Activated CD8-positive, alpha-beta memory T cell treated with anti-CD3 and anti-CD28 coated beads, Interleukin-2, amount 10 ng/mL, durations not matched to agents 7 days and 5 days (primary cell): ENCODE measurements around the gene F2RL3. TPM values are rescaled to one million over a fixed set of nuclear protein-coding genes. Genes with fewer than 3 reads are reported as not detected.
A peak's percentile ranks its signal among the peaks of the same experiment; 100 is the strongest.

Experiments
- ATAC-seq: fragments of 150-1000 bp; cut with Tn5 transposase; one replicate; pipeline ENCODE4 v1.10.0; 2021; ENCODE audit warnings: moderate library complexity
- CTCF ChIA-PET: fragments of 350-600 bp; sonication (Branson Sonifier 250); formaldehyde crosslinking; loops from one replicate; lab custom pipeline; 2021; ENCODE audit warnings: antibody characterized with exemption; lab: Charles Lee
- DNase-seq: peaks from one replicate; pipeline ENCODE4 v3.0.0-alpha.2; 2020
- H3K27ac Mint-ChIP-seq: one replicate; pipeline ENCODE4 v1.8.0; 2021; ENCODE audit warnings: mild to moderate bottlenecking, mixed read lengths
- H3K27me3 Mint-ChIP-seq: one replicate; pipeline ENCODE4 v1.8.0; 2021; ENCODE audit warnings: mixed read lengths
- H3K36me3 Mint-ChIP-seq: one replicate; pipeline ENCODE4 v1.8.0; 2021; ENCODE audit warnings: mild to moderate bottlenecking, mixed read lengths
- H3K4me1 Mint-ChIP-seq: one replicate; pipeline ENCODE4 v1.8.0; 2021; ENCODE audit warnings: mixed read lengths
- H3K4me3 Mint-ChIP-seq: one replicate; pipeline ENCODE4 v1.8.0; 2021; ENCODE audit warnings: mild to moderate bottlenecking, moderate library complexity, mixed read lengths
- H3K9me3 Mint-ChIP-seq: one replicate; pipeline ENCODE4 v1.8.0; 2022; ENCODE audit warnings: low read depth, mixed read lengths
- total RNA-seq, 2 experiments: library from RNA; stranded (reverse); gene quantifications; one replicate each; pipeline ENCODE4 v1.2.3, GENCODE V29; 2021

Gene F2RL3
- under 1 TPM; 0.12 to 0.59 TPM for total RNA-seq

DNA sequence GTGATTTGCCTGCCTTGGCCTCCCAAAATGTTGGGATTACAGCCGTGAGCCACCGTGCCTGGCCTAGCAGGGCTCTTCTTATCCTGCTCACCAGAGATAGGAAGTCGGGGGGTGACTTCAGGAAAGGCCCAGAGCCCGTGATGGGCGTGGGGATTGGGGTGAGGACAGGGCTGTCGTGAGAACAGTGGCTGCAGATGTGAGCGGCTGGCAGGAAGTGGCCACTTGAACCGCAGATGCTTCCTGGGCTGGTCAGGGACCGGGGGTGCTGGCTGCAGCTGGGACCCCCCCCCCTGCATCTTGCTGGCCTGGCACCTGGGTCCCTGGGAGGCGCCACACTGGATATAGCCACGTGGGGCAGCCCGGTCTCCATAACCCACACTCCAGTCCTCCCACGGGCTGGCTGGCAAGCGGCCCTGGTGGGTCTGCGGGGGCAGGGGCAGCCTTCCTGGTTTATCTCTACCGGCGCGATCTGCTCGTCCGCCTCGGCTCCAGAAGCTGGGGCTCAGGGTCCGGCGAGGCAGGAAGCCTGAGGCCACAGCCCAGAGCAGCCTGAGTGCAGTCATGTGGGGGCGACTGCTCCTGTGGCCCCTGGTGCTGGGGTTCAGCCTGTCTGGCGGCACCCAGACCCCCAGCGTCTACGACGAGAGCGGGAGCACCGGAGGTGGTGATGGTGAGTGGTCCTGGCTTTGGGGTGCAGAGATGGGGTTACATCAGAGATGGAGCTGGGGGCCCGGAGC is at the start of gene F2RL3:
TSS of gene F2RL3 (plus strand) at position 371 of the 737 bp plus-strand sequence. CDS start at position 562, 191 bp downstream.
- peaks cover 15% of the 10 kb centered on the region for H3K27me3 Mint-ChIP-seq
- ATAC-seq: peak; percentile 32
- H3K4me1 Mint-ChIP-seq: peaks cover 41% of the 10 kb centered on the region
- H3K27ac Mint-ChIP-seq: peak within 1 kb of the TSS; percentile 54
- H3K36me3 Mint-ChIP-seq: no peaks in the 10 kb centered on the region
- no peaks in the 10 kb centered on the region for H3K9me3 Mint-ChIP-seq
- DNase-seq: peak; percentile 70
- H3K4me3 Mint-ChIP-seq: peak within 1 kb of the TSS; percentile 30
- CTCF ChIA-PET: interaction anchor here (1.4 to 1.8 kb wide), 2 partner anchors 11 to 174 kb away, joined by 5 to 6 read pairs; no protein-coding TSS in a partner anchor

- Mint-ChIP-seq H3K9me3 (no peaks in the 10 kb centered on the region), H3K27me3 (no peaks in the 10 kb centered on the region), H3K4me3 (no peak overlapping the region), H3K27ac (no peak overlapping the region), H3K4me1 (no peaks in the 10 kb centered on the region), H3K36me3 (peaks cover 8% of the 10 kb centered on the region)
- CTCF ChIA-PET: no interaction called here
- no peak for DNase-seq
- no peak for ATAC-seq
These were observed 47.3 kb upstream of the F2RL3 start for GRCh38 chr19:16841391-16841926.

DNA sequence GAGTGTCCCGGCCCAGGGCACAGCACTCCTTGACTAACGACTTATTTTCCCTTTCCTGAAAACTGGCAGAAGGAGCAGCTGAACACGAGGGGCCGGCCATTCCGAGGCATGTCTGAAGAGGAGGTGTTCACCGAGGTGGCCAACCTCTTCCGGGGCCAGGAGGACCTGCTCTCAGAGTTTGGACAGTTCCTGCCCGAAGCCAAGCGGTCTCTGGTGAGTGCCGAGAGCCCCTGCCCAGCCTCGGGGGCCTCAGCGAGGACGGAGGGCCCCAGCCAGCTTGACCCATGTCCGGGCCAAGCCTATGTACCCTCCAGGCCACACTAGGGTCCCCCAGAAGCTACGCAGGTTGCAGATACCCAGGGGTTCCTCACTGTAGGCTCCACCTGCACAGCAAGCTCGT is 41.9 kb upstream of the F2RL3 start:
- no peak overlapping the region for H3K4me3 Mint-ChIP-seq
- H3K27ac Mint-ChIP-seq: no peak overlapping the region
- H3K9me3 Mint-ChIP-seq: no peaks in the 10 kb centered on the region
- peaks cover 15% of the 10 kb centered on the region for H3K36me3 Mint-ChIP-seq
- no peak for ATAC-seq
- CTCF ChIA-PET: no interaction called here
- no peaks in the 10 kb centered on the region for H3K27me3 Mint-ChIP-seq
- no peaks in the 10 kb centered on the region for H3K4me1 Mint-ChIP-seq
- DNase-seq: no peak

- CTCF ChIA-PET: no interaction called here
- Mint-ChIP-seq H3K27ac (no peak overlapping the region), H3K36me3 (peaks cover 15% of the 10 kb centered on the region), H3K4me3 (no peak overlapping the region), H3K27me3 (no peaks in the 10 kb centered on the region), H3K9me3 (no peaks in the 10 kb centered on the region), H3K4me1 (no peaks in the 10 kb centered on the region)
- DNase-seq (no peak), ATAC-seq (no peak)
These were observed 41.4 kb upstream of the F2RL3 start for GRCh38 chr19:16847430-16847829.

DNA sequence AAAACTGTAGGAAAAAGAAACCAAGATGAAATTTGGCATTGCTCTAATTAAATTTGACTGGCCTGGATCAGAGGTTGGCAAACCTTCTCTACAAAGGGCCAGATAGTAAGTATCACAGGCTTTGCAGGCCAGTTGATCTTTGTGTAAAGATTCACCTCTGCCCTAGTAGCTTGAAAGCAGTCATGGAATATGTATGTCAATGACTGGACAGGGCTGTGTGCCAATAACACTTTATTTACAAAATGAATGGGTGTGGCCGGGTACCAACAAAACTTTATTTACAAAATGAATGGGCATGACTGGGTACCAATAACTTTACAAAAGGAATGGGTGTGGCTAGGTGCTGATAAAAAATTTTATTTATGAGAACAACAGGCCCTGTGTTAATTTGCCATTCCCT is 39.6 kb upstream of the F2RL3 start:
- Mint-ChIP-seq H3K4me1 (no peaks in the 10 kb centered on the region), H3K27me3 (no peaks in the 10 kb centered on the region), H3K36me3 (peaks cover 15% of the 10 kb centered on the region), H3K4me3 (no peak overlapping the region), H3K27ac (no peak overlapping the region), H3K9me3 (no peaks in the 10 kb centered on the region)
- ATAC-seq (no peak), DNase-seq (no peak)
- CTCF ChIA-PET: no interaction called here

DNA sequence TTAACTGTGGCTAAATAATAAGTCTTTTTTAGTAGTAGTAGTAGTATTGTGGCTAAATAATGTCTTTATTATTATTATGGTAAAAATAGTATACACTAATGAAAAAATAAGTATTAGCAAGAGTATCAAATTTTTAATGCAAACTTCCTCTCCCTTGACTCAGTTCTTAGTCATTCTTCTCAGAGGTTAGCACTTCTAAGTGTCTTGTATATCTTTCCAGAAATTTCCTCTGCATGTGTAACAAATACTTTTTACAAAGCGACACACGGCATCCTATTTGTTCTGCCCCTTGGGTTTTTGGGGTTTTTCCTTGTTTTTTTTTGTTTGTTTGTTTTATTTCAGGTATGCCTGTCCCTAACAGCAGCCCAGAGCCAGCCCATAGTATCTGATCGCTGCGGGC is 38.7 kb upstream of the F2RL3 start:
- H3K27ac Mint-ChIP-seq: no peak overlapping the region
- CTCF ChIA-PET: no interaction called here
- no peak for ATAC-seq
- no peaks in the 10 kb centered on the region for H3K27me3 Mint-ChIP-seq
- DNase-seq: no peak
- H3K4me1 Mint-ChIP-seq: no peaks in the 10 kb centered on the region
- no peak overlapping the region for H3K4me3 Mint-ChIP-seq
- no peaks in the 10 kb centered on the region for H3K9me3 Mint-ChIP-seq
- H3K36me3 Mint-ChIP-seq: peaks cover 13% of the 10 kb centered on the region

DNA sequence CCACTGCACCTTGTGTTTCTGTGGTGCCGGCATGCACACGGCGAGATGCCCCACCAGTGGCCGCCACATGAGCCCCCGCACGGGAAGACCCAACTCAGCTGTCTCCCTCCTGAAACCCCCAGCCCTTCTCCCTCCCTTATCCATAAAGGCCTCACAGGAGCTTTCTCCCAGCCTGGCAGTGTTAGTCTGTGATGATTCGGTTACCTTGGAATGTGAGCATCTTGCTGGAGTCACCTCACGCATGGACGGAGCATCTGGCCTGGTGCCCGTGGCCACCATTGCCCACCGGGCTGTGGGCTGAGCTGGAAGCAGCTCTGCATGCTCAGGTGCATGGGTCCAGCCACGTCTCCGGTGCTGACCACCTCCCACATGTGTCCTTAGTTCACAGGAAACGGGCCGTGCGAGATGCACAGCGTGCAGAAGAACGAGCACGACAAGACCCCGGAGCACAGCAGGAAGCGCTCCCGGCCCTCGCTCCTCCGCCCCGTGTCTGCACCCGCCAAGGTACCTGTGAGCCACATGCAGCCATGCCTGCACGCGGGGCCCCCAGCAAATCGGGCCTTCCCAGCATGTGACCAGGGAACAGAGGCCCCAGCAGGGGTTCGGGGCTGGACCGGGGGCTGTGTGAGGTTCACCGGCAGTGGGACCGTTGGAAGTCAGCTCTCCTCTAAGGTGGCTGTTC is 37.6 kb upstream of the F2RL3 start:
- ATAC-seq: no peak
- no peak overlapping the region for H3K4me3 Mint-ChIP-seq
- no peaks in the 10 kb centered on the region for H3K27me3 Mint-ChIP-seq
- DNase-seq: no peak
- no peaks in the 10 kb centered on the region for H3K9me3 Mint-ChIP-seq
- H3K4me1 Mint-ChIP-seq: no peaks in the 10 kb centered on the region
- peaks cover 13% of the 10 kb centered on the region for H3K36me3 Mint-ChIP-seq
- no peak overlapping the region for H3K27ac Mint-ChIP-seq
- CTCF ChIA-PET: no interaction called here

DNA sequence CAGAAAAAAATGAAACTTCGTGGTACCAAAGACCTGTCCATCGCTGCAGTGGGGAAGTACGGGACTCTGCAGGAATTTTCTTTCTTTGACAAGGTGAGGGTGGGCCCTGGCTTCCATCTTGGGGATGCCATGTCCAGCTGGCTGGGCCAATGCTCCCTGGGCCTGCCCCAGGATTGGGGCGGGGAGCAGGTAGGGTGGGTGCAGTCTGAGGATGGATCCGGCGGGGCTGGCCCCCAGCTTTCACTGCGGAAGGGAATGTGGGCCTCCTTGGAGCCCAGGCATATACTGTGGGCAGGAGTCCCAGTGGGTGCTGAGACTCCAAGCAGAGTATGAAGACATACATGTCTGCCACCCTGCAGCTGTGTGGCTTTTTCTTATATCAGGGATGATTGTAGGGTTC is 35.7 kb upstream of the F2RL3 start:
- no peaks in the 10 kb centered on the region for H3K9me3 Mint-ChIP-seq
- no peaks in the 10 kb centered on the region for H3K4me1 Mint-ChIP-seq
- CTCF ChIA-PET: no interaction called here
- ATAC-seq (no peak), DNase-seq (no peak)
- H3K4me3 Mint-ChIP-seq: no peak overlapping the region
- H3K27me3 Mint-ChIP-seq: no peaks in the 10 kb centered on the region
- H3K27ac Mint-ChIP-seq: no peak overlapping the region
- peaks cover 8% of the 10 kb centered on the region for H3K36me3 Mint-ChIP-seq

DNA sequence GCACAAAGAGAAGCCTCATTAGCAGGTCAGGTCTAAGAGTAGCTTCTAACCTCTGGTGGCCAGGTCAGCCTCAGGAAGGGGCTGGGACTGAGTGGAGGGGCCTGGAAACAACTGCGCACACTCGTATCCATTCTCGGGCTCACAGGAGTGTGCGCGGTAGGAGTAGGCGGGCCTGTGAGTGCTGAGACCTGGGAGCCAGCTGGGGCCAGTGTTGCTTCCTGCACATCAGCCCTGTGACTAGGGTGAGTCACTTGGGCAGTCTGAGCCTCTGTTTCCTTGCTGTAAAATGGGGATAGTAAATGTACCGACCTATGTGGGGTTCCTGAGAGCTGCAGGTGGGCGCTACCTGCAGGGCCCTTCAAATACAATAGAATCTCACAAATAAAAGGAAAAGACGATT is 32.7 kb upstream of the F2RL3 start:
- H3K4me3 Mint-ChIP-seq: no peak overlapping the region
- peaks cover 2% of the 10 kb centered on the region for H3K4me1 Mint-ChIP-seq
- DNase-seq (no peak), ATAC-seq (no peak)
- no peaks in the 10 kb centered on the region for H3K27me3 Mint-ChIP-seq
- no peak overlapping the region for H3K27ac Mint-ChIP-seq
- peaks cover 3% of the 10 kb centered on the region for H3K36me3 Mint-ChIP-seq
- CTCF ChIA-PET: no interaction called here
- no peaks in the 10 kb centered on the region for H3K9me3 Mint-ChIP-seq

- peaks cover 8% of the 10 kb centered on the region for H3K36me3 Mint-ChIP-seq
- H3K4me1 Mint-ChIP-seq: peaks cover 16% of the 10 kb centered on the region
- no peaks in the 10 kb centered on the region for H3K9me3 Mint-ChIP-seq
- ATAC-seq: no peak
- no peaks in the 10 kb centered on the region for H3K27me3 Mint-ChIP-seq
- H3K4me3 Mint-ChIP-seq: no peak overlapping the region
- H3K27ac Mint-ChIP-seq: no peak overlapping the region
- no peak for DNase-seq
- CTCF ChIA-PET: no interaction called here
These were observed 29.2 kb upstream of the F2RL3 start for GRCh38 chr19:16859626-16860025.

DNA sequence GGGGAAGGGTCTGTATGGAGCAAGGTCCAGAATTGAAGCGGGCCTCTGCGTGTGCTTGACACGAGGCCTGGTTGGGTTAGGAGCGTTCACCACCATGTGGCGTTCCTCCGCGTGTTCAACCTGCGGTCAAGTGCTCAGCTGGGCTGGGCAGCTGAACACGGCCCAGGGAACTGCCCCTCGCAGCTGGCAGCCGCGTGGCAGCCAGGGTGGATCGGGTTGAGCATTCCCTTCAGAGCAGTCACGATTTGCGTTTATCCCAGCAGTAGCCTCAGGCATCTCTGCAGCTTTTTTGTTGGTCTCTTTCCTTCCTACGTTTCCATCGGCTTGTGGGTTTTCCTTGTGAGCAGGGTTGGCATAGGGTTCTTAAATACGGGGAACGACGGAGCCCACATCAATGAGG is 28.7 kb upstream of the F2RL3 start:
- H3K9me3 Mint-ChIP-seq: no peaks in the 10 kb centered on the region
- DNase-seq (no peak), ATAC-seq (no peak)
- H3K36me3 Mint-ChIP-seq: peaks cover 8% of the 10 kb centered on the region
- peaks cover 16% of the 10 kb centered on the region for H3K4me1 Mint-ChIP-seq
- H3K27me3 Mint-ChIP-seq: no peaks in the 10 kb centered on the region
- H3K4me3 Mint-ChIP-seq: no peak overlapping the region
- H3K27ac Mint-ChIP-seq: no peak overlapping the region
- CTCF ChIA-PET: no interaction called here

DNA sequence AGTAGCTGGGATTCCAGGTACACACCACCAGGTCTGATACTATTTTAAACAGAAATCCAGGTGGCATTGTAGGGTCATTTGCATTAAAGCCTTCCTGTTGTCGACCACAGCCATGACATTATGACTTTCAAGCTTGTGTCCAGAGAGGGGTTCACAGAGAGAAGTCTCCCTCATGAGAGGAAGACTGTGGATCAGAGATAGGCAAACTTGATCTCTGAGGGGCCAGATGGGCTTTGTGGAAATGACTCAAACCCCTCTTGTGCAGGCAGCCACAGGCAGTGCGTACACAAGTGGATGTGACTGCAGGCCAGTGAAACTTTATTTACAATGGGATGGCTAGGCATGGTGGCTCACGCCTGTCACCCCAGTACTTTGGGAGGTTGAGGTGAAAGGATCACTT is 27.8 kb upstream of the F2RL3 start:
- no peak for ATAC-seq
- peaks cover 8% of the 10 kb centered on the region for H3K36me3 Mint-ChIP-seq
- CTCF ChIA-PET: no interaction called here

GRCh38 chr19:16861834-16862233 is 27.0 kb upstream of the F2RL3 start:
- Mint-ChIP-seq H3K4me3 (no peak overlapping the region), H3K4me1 (peaks cover 16% of the 10 kb centered on the region), H3K27ac (no peak overlapping the region), H3K27me3 (no peaks in the 10 kb centered on the region), H3K36me3 (peaks cover 9% of the 10 kb centered on the region), H3K9me3 (no peaks in the 10 kb centered on the region)
- DNase-seq (no peak), ATAC-seq (no peak)
- CTCF ChIA-PET: no interaction called here

More for the DNA sequence above, 27.8 kb upstream of the F2RL3 start:
- no peaks in the 10 kb centered on the region for H3K27me3 Mint-ChIP-seq
- H3K4me1 Mint-ChIP-seq: peaks cover 16% of the 10 kb centered on the region
- DNase-seq: no peak
- H3K9me3 Mint-ChIP-seq: no peaks in the 10 kb centered on the region
- peak overlapping the region; percentile 19 for H3K27ac Mint-ChIP-seq
- H3K4me3 Mint-ChIP-seq: no peak overlapping the region
